Measurements from ENCODE around the gene MOGAT1. TPM values are rescaled to one million over a fixed set of nuclear protein-coding genes. Genes with fewer than 3 reads are reported as not detected.
"Not testable (repeated sequence)": the region's sequence is repeated elsewhere in the genome, so short reads cannot be mapped to it uniquely, and the experiment has no call there.

MOGAT1 gene
- total and polyA plus RNA-seq, 2 experiments from 2014 or later: not detected

GRCh38 chr2:222753251-222753824, 81.9 kb downstream of the MOGAT1 start:
- Histone ChIP-seq H3K27ac (no peak overlapping the region), H3K79me2 (ENCODE audit: insufficient read depth) (no peaks in the 10 kb centered on the region), H3K9ac (no peak overlapping the region), H3K9me3 (ENCODE audit: low read depth) (no peaks in the 10 kb centered on the region), H3F3A (ENCODE audit: insufficient read depth) (peaks cover 16% of the 10 kb centered on the region; the same call in 1 of the 2 replicates), H3K9me2 (ENCODE audit: insufficient read depth) (no peaks in the 10 kb centered on the region), H3K4me3 (no peak overlapping the region), H3K36me3 (ENCODE audit: low read depth) (no peaks in the 10 kb centered on the region), H2AFZ (no peak overlapping the region), H4K20me1 (ENCODE audit: insufficient read depth) (no peaks in the 10 kb centered on the region), H3K4me1 (ENCODE audit: insufficient read depth) (peaks cover 28% of the 10 kb centered on the region), H3K4me2 (ENCODE audit: unreplicated experiment) (peak overlapping the region; percentile 19), H3K27me3 (replicated peaks; ENCODE audit: insufficient read depth) (no peaks in the 10 kb centered on the region)
- peak; percentile 59 for DNase-seq
- no peak for TF ChIP-seq EZH2phosphoT487 (IDR thresholded peaks at IDR 0.05; ENCODE audit: insufficient read depth, low read depth)
- no peak for TF ChIP-seq EZH2 (IDR thresholded peaks at IDR 0.05; ENCODE audit: insufficient read depth, poor library complexity, severe bottlenecking)
- in situ Hi-C loops (cut with MboI): no loop called here
- WGBS, 2 experiments (ENCODE audit: low coverage in 1 of 2, low lambda C conversion rate in 2 of 2, missing lambda C conversion rate in 2 of 2): 15% methylated on average over 2 of the region's 2 CpGs

DNA sequence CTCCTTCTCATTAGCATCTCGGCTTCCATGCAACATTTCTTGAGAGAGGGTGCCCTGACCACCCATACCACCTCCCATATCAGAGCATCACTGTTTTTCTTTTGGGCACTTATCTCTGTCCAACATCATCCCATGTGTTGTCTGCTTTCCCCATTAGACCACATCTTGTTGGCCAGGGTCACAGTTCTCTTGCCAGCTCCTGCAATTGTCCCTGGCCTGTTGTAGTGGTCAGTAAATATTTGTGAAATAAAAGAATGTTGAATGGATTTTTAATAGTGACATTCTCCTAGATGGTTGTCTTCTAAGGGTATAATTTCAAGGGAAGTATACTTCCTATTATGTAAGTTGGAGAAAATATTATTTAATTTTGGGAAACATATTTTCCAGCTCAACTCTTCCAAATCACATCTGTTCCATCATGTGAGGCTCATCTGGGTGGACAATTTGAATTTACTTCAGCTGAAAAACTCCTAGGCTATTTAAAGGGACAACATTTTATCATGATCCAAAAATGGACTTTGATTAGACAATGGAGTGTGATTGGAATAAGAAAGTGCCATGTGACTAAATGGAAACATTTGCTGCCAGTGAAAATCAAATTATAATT, 83.0 kb downstream of the MOGAT1 start:
- Histone ChIP-seq H3K36me3 (ENCODE audit: low read depth) (no peaks in the 10 kb centered on the region), H3K79me2 (ENCODE audit: insufficient read depth) (no peaks in the 10 kb centered on the region), H3K9ac (no peak overlapping the region), H2AFZ (no peak overlapping the region), H3F3A (ENCODE audit: insufficient read depth) (peaks cover 16% of the 10 kb centered on the region; the same call in 1 of the 2 replicates), H4K20me1 (ENCODE audit: insufficient read depth) (no peaks in the 10 kb centered on the region), H3K9me2 (ENCODE audit: insufficient read depth) (no peaks in the 10 kb centered on the region), H3K4me2 (ENCODE audit: unreplicated experiment) (no peak overlapping the region), H3K9me3 (ENCODE audit: low read depth) (no peaks in the 10 kb centered on the region), H3K4me1 (ENCODE audit: insufficient read depth) (peaks cover 28% of the 10 kb centered on the region), H3K27ac (no peak overlapping the region), H3K4me3 (no peak overlapping the region), H3K27me3 (replicated peaks; ENCODE audit: insufficient read depth) (no peaks in the 10 kb centered on the region)
- in situ Hi-C loops (cut with MboI): no loop called here
- DNase-seq: no peak
- TF ChIP-seq EZH2 (IDR thresholded peaks at IDR 0.05; ENCODE audit: insufficient read depth, poor library complexity, severe bottlenecking) (no peak), EZH2phosphoT487 (IDR thresholded peaks at IDR 0.05; ENCODE audit: insufficient read depth, low read depth) (no peak)
- 86 to 89% methylated on average over 1 of the region's 1 CpG for WGBS, 2 experiments (ENCODE audit: low coverage in 1 of 2, low lambda C conversion rate in 2 of 2, missing lambda C conversion rate in 2 of 2)

GRCh38 chr2:222755593-222755992, 84.1 kb downstream of the MOGAT1 start:
- H3K9me3 ChIP-seq (ENCODE audit: low read depth); H3K36me3 ChIP-seq (ENCODE audit: low read depth); H3K9ac ChIP-seq; H3K27ac ChIP-seq; H3K4me3 ChIP-seq; H3K79me2 ChIP-seq (ENCODE audit: insufficient read depth); H3K27me3 ChIP-seq (replicated peaks; ENCODE audit: insufficient read depth); DNase-seq; H3K4me2 ChIP-seq (ENCODE audit: unreplicated experiment); H4K20me1 ChIP-seq (ENCODE audit: insufficient read depth); H3K9me2 ChIP-seq (ENCODE audit: insufficient read depth); in situ Hi-C loops (cut with MboI); H2AFZ ChIP-seq: not testable (repeated sequence)
- 96 to 97% methylated on average over 5 of the region's 5 CpGs for WGBS, 2 experiments (ENCODE audit: low coverage in 1 of 2, low lambda C conversion rate in 2 of 2, missing lambda C conversion rate in 2 of 2)
- Histone ChIP-seq H3K4me1 (ENCODE audit: insufficient read depth) (peaks cover 28% of the 10 kb centered on the region), H3F3A (ENCODE audit: insufficient read depth) (peaks cover 16% of the 10 kb centered on the region; the same call in 1 of the 2 replicates)

GRCh38 chr2:222756362-222756831, 84.9 kb downstream of the MOGAT1 start:
- H3K4me1 ChIP-seq (ENCODE audit: insufficient read depth): peaks cover 28% of the 10 kb centered on the region
- peak overlapping the region; percentile 80 for H3K4me2 ChIP-seq (ENCODE audit: unreplicated experiment)
- H3K4me3 ChIP-seq: no peak overlapping the region
- no peaks in the 10 kb centered on the region for H3K27me3 ChIP-seq (replicated peaks; ENCODE audit: insufficient read depth)
- WGBS, 2 experiments (ENCODE audit: low coverage in 1 of 2, low lambda C conversion rate in 2 of 2, missing lambda C conversion rate in 2 of 2): 79 to 87% methylated on average over 3 of the region's 3 CpGs
- no peaks in the 10 kb centered on the region for H4K20me1 ChIP-seq (ENCODE audit: insufficient read depth)
- no peak overlapping the region for H3K9ac ChIP-seq
- DNase-seq: peak; percentile 11
- H3F3A ChIP-seq (ENCODE audit: insufficient read depth): peaks cover 16% of the 10 kb centered on the region; the same call in 1 of the 2 replicates
- H3K9me3 ChIP-seq (ENCODE audit: low read depth): no peaks in the 10 kb centered on the region
- H3K9me2 ChIP-seq (ENCODE audit: insufficient read depth): no peaks in the 10 kb centered on the region
- no peaks in the 10 kb centered on the region for H3K79me2 ChIP-seq (ENCODE audit: insufficient read depth)
- peak overlapping the region; percentile 46 for H3K27ac ChIP-seq
- no peak for TF ChIP-seq EZH2 (IDR thresholded peaks at IDR 0.05; ENCODE audit: insufficient read depth, poor library complexity, severe bottlenecking)
- TF ChIP-seq EZH2phosphoT487 (IDR thresholded peaks at IDR 0.05; ENCODE audit: insufficient read depth, low read depth): no peak
- no peaks in the 10 kb centered on the region for H3K36me3 ChIP-seq (ENCODE audit: low read depth)
- H2AFZ ChIP-seq: no peak overlapping the region
- in situ Hi-C loops (cut with MboI): no loop called here
